Femur (tissue), 1 donor: ENCODE measurements around the gene KAT6B.

Experiments used
- DNase-seq: peaks from one replicate; pipeline ENCODE4 v3.0.0-alpha.2; 2017

The KAT6B gene

GRCh38 chr10:75074711-75075445 is 248.5 kb downstream of the KAT6B start:
- DNase-seq = no peak

GRCh38 chr10:75076348-75076747 is 249.9 kb downstream of the KAT6B start:
- no peak for DNase-seq

- no peak for DNase-seq
Observed at GRCh38 chr10:75079436-75080083, 253.2 kb downstream of the KAT6B start.

GRCh38 chr10:75080554-75080953 is 254.2 kb downstream of the KAT6B start:
- DNase-seq = no peak

GRCh38 chr10:75081379-75081778 is 255.0 kb downstream of the KAT6B start:
- DNase-seq = no peak
